Activated CD4-positive, alpha-beta T cell treated with anti-CD3 and anti-CD28 coated beads for 4 hours (primary cell): ENCODE measurements around the gene TLL2.
A peak's percentile ranks its signal among the peaks of the same experiment; 100 is the strongest.
"Not testable (repeated sequence)": the region's sequence is repeated elsewhere in the genome, so short reads cannot be mapped to it uniquely, and the experiment has no call there.

Experiments
- DNase-seq, 2 donors: peaks; one replicate each; pipeline ENCODE4 v3.0.0-alpha.2; 2020

TLL2 gene

GRCh38 chr10:96513698-96514561 lies at the start of gene TLL2:
Gene TLL2, minus strand, starts transcription at chr10:96513926. Its CDS starts 241 bp downstream, at chr10:96513685.
- DNase-seq: peak; percentile 24 to 30

GRCh38 chr10:96560966-96561887 lies 47.5 kb upstream of the TLL2 start:
- DNase-seq: no peak

DNA sequence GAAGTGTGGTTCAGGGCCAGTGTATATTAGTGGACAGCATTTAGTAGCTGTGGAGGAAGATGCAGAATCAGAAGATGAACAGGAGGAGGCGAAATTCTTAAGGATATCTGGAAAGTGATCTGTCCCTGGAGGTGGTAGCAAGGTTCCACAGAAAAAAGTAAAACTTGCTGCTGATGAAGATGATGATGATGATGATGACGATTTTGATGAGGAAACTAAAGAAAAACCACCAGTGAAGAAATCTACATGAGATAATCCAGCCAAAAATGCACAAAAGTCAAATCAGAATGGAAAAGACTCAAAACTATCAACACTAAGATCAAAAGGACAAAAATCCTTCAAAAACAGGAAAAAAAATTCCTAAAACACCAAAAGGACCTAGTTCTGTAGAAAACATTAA lies 46.8 kb upstream of the TLL2 start:
- no peak for DNase-seq

DNA sequence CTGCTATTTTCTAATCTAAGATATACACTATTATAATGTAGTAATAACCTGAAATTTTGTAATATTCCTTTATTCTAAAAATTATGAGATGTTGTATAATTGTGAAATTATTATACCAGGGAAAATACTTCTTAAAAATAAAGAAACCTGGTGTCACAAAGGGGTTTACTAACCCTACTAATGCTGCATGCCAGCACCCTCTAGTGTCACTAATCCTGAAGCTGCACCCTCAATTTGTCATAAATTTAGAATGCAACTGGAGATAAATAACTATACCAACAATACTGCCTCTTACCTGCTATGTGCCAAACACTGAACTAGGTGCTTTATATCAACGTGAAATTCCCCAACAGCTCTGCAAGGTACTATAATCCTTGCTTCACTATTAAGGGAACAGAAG lies 42.3 kb upstream of the TLL2 start:
- no peak for DNase-seq

GRCh38 chr10:96555330-96555729 lies 41.6 kb upstream of the TLL2 start:
- DNase-seq: no peak

- no peak for DNase-seq
Observed at GRCh38 chr10:96548589-96548988, 34.9 kb upstream of the TLL2 start.

DNA sequence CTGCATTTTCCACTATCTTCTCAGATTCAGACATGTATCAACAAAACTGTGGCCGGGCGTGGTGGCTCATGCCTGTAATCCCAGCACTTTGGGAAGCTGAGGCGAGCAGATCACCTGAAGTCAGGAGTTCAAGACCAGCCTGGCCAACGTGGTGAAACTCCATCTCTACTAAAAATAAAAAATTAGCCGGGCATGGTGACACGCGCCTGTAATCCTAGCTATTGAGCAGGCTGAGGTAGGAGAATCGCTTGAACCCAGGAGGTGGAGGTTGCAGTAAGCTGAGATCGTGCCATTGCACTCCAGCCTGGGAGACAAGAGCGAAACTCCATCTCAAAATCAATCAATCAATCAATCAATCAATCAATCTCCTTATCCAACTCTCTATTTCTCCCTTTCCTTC lies 31.8 kb upstream of the TLL2 start:
- not testable (repeated sequence) for DNase-seq

DNA sequence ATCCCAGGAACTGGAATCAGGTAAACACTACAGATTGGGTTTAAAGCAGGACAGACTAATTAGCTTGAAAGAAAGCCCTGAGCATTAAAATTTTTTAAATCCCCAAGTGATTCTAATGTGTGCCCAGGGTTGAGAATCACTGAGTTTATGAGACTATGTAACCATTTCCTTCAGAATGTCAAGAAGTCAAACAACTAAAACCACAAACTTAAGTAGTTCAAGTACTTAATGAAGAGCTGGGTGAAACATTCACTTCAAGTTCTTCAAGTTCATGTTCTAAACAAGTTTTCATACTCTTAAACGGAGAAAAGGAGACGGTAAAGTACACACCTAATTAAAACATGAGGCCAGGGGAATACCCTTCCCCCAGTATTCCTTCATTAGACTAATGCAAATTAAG lies 28.2 kb upstream of the TLL2 start:
- DNase-seq: no peak

GRCh38 chr10:96540240-96540639 lies 26.5 kb upstream of the TLL2 start:
- no peak for DNase-seq

GRCh38 chr10:96538683-96539082 lies 25.0 kb upstream of the TLL2 start:
- no peak for DNase-seq

DNA sequence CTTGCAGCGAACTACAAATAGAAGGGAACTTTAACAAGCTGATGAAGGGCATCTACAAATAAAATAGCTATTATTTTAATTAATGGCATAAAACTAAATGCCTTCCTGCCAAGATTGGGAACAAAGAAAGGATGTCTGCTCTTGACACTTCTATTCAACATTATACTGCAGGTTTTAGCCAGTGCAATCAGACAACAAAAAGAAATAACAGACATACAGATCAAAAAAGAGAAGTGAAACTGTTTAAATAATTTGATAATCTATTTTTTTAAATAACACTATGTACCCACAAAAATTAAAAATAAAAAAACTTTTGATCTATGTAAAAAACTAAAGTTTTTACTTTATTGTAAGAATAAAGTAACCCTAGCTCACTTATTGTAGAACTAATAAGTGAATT lies 22.4 kb upstream of the TLL2 start:
- DNase-seq: no peak

DNA sequence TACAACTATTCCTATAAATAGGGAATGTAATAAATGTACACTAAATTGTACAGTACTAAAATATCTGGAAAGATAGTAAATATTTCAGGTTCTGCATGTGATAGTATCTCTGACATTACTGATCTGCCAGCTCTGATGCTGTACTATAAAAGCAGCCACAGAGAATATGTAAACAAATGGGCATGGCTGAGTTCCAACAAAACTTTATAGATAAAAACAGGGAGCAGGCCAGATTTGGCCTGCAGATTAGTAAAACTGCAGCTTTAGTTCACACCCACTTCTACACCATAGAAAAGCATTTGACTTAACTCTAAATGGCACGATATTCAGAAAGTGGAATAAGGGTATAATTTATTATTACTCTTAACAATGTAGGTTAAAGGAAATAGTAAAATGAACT lies 18.8 kb upstream of the TLL2 start:
- DNase-seq: no peak

- DNase-seq: no peak
Observed at GRCh38 chr10:96529634-96530279, 16.0 kb upstream of the TLL2 start.

- DNase-seq: no peak
Observed at GRCh38 chr10:96524741-96525140, 11.0 kb upstream of the TLL2 start.

DNA sequence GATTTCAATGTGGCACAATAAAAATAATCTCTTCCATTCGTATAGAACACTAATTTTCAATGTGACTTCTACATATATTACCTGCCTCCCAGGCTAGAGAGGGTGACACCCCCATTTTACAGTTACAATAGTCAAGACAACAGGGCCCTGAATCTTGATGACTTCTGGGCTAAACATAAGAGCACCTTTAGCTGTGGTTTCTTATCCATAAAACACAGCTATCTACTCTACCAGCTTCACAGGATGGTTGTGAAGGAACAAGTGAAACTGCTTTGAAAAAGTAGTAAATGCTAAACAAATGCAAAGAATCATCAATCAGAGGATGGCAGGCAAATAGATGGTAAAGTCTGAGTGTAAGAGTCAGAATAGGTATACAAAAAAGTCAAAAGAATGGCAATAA lies 3.6 kb upstream of the TLL2 start:
- DNase-seq: no peak

GRCh38 chr10:96516337-96516736 lies 2.6 kb upstream of the TLL2 start:
- no peak for DNase-seq

DNA sequence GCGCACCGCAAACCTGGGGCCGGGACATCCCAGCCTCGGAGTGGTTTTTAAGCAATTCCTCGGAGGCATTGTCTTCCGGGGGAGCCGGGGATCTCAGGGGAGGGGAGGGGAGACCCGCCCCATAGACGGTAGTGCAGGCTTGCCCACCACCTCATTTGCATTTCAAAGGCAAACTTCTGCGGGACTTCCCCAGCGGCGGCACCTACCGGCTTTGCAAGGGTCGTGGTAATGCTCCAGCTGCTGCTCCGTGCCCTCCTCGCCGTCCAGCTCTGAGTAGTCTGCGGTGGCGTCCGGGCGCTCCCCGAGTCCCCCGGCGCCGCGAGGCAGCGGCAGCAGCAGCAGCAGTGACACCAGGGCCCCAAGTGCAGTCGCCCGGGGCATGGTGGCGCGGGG lies 425 bp downstream of the TLL2 start:
- DNase-seq: peak; percentile 18 to 21

DNA sequence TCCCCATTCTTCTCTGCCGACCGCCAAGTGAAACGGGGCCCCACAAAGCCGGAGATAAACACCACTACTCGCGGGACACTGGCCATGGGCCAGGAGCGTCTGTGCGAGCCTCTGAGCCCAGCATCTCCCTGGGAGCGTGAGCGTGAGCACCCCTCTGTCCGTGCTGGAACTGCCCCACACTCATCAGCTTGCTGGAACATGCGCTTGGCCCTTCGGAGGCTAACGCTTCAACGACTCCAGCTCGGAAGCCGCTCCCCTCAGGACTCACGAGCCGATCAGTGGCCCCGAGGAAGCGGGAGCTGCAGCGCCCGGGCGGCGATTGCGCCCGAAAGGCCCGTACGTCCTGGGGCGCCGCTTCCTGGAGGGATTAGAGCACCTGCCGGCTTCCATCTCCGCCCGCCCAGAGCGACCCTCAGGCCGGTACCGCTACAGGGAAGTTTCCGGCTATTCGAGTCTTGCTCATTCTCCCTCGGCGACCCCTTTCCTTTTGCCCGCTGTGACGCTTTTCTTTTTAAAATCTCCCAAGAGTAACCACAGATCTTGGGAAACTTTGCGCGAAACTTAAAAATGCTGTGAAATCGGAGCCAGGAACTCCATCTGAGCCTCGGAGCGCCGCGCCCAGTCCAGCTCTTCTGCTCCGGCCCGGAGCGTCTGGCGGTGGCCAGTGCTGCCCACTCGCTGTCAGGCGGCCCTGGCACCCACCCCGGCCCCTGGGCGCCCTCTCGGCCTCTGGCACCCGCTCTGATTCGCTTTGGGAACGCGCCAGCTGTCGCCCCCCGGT lies 1.0 kb downstream of the TLL2 start:
- no peak for DNase-seq

GRCh38 chr10:96511044-96511945 lies 2.4 kb downstream of the TLL2 start:
- peak in 1 of 2 donors; percentile 9 for DNase-seq

DNA sequence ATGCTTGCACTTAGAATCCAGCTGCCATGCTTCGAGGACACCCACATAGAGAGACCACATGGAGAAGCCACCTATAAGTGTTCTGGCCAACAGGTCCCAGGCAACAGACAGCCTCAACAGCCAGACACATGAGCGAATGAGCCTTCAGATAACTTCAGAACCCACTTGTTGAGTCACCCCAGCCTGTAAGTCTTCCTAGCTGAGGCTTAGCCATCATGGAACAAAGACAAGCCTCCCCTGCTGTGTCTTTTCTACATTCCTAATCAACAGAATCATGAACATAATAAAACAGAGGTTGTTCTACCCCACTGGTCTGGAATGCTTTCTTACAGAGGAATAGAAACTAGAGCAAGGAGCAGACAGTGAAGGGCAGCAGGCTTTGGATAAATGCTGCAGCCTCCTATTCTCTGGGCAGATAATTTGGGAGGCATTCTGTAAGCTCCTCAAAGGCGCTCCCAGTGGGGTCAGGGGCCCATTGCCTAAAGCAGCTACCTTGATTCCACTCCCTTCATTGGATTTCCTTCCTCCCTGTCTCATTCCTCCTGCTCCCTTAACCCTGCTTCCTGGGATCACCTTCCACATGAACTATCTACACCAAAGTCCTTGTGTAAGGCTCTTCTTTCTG lies 4.6 kb downstream of the TLL2 start:
- DNase-seq: no peak

DNA sequence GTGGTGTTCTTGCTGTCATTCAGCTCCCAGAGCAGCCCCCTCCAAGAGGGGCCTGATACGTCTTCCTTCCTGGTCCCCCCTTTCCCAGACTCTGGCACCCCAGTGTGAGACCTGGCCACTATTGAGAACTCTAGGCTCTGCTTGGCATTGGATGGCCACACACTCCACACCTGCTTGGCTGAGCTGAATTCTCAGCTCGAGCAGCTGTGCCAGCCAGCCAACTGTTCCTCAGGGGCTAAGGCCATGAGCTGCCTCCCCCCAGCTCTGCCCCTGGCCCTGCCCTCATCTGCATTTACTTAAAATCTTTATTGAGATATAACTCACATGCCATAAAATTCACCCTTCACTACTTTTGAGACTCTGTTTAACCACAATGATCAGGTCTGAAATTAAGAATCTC lies 6.7 kb downstream of the TLL2 start:
- DNase-seq: no peak
